Stimulated activated naive CD4-positive, alpha-beta T cell treated with Interleukin-2 at 50 U/mL for 16 hours (primary cell): ENCODE measurements around the gene FREY1.

Source experiments
- DNase-seq: peaks from one replicate; lab custom pipeline; 2025; lab: John Stamatoyannopoulos, UW

The FREY1 gene

DNA sequence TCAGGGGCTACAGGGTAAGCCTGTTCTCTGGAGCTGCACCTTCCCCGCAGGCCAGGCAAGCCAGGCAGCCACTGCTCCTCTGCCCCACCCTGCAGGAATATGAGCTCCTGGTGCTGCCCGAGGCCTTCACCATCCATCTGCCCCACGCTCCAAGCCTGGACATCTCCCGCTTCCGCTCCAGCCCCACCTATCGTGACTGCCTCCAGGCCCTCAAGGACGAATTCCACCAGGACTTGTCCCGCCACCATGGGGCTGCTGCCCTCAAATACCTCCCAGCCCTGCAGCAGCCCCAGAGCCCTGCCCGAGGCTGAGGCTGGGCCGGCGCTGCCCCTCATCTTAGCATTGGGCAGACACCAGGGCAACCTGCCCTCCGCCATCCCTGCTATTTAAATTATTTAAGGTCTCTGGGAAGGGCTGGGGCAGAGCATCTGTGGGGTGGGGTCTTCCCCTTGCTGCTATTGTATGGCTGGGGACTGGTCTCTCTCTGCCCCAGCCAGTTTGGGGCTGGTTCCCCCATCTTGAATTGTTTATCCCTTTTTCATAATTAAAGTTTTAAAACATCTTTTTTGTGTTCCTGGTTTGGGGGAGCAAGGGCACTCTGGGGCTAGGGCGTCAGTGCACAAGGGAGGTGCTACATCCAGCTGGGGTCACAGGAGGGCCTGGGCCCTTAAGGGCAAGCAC, 21.6 kb upstream of the FREY1 start:
- no peak for DNase-seq

DNA sequence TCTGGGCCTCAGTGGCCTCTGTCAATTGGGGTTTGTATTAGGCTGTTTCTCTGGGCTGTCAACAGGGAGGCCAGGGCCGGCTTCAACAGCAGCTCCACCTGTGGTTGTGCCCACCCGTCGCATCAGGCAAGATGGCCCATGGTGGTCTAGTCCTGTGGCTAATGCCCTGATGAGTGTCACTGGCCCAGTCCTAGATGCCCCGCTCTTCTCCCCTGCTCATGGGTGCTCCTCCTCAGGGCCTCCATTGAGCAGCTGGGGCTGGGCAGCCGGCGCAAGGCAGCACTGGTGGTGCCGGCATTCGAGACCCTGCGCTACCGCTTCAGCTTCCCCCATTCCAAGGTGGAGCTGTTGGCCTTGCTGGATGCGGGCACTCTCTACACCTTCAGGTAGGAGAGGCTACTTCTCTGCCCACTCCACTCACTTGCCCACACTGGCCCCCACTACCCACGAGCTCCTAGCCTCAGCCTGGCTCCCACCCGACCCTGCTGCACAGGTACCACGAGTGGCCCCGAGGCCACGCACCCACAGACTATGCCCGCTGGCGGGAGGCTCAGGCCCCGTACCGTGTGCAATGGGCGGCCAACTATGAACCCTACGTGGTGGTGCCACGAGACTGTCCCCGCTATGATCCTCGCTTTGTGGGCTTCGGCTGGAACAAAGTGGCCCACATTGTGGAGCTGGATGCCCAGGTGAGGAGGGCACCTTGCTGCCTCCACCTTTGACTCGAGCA, 20.8 kb upstream of the FREY1 start:
- no peak for DNase-seq

- no peak for DNase-seq
Observed at GRCh38 chr11:45927332-45927683, 20.2 kb upstream of the FREY1 start.

GRCh38 chr11:45926536-45927331, 19.7 kb upstream of the FREY1 start:
- DNase-seq = no peak

- DNase-seq = no peak
Observed at GRCh38 chr11:45926001-45926401, 18.9 kb upstream of the FREY1 start.

DNA sequence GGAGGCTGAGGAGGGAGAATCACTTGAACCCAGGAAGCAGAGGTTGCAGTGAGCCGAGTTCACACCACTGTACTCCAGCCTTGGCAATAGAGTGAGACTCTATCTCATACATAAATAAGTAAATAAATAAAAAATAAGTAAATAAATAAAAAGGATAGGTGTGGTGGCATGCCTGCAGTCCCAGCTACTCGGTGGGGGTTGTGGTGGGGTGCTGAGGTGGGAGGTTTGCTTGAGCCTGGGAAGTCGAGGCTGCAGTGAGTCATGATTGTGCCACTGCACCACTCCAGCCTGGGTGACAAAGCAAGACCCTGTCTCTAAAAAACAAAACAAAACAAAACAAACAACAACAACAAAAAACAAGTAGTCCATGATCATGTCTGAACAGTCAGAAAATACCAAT, 18.5 kb upstream of the FREY1 start:
- DNase-seq = no peak

- DNase-seq = no peak
Observed at GRCh38 chr11:45924927-45925326, 17.9 kb upstream of the FREY1 start.

DNA sequence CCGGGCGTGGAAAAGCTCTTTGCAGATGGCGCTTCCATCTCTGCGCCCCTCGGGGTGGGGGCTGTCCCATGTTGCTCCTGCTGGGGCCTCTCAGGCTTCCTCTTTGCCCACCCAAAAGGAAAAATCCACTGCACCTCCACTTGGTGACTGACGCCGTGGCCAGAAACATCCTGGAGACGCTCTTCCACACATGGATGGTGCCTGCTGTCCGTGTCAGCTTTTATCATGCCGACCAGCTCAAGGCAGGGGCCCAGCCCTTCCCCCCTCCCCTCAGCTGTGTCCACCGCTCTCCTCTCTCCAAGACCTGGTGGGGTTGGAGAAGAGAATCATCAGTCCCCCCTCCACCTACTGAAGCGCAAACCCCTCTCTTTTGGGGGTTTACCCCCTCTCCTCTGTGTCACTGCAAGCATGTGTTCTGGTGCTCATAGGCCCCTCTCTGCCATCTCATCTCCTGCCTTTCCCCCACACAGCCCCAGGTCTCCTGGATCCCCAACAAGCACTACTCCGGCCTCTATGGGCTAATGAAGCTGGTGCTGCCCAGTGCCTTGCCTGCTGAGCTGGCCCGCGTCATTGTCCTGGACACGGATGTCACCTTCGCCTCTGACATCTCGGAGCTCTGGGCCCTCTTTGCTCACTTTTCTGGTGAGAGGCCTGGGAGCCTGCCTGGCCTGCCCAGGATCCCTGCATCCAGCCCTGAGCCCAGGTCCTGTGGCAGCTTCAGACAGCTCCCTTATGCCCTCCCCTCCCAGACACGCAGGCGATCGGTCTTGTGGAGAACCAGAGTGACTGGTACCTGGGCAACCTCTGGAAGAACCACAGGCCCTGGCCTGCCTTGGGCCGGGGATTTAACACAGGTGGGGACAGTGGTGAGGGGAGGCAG, 17.2 kb upstream of the FREY1 start:
- DNase-seq = no peak

DNA sequence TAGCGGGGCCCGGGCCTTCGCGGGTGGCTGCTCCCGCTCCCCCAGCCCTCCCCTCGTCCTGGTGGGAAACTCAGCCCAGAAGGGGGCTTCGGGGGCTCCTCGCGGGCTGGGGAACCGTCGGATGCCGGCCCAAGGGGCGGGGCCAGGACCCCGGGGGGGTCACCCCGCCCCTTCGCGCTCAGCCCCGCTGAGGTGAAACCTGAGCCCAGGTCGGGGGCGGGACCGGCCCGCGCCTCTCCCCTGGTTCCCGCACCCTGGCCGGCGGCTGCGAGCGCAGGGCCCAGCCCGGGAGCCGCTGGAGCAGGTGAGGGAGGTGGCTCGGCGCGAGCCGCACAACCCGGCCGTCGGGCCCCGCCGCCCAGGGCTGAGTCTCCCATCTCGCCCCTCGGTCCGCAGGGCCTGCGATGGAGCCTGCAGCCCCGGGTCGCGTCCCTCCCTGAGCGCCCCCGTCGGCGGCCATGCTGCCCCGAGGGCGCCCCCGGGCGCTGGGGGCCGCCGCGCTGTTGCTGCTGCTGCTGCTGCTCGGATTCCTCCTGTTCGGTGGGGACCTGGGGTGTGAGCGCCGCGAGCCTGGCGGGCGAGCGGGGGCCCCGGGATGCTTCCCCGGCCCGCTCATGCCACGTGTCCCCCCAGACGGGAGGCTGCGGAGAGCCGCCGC, 15.5 kb upstream of the FREY1 start, which contains the start of gene LARGE2:
TSS of gene LARGE2 (plus strand) at position 232 of the 658 bp plus-strand sequence. CDS start at position 459, 227 bp downstream.
- DNase-seq = no peak

- DNase-seq = no peak
Observed at GRCh38 chr11:45921561-45922424, 14.7 kb upstream of the FREY1 start.

DNA sequence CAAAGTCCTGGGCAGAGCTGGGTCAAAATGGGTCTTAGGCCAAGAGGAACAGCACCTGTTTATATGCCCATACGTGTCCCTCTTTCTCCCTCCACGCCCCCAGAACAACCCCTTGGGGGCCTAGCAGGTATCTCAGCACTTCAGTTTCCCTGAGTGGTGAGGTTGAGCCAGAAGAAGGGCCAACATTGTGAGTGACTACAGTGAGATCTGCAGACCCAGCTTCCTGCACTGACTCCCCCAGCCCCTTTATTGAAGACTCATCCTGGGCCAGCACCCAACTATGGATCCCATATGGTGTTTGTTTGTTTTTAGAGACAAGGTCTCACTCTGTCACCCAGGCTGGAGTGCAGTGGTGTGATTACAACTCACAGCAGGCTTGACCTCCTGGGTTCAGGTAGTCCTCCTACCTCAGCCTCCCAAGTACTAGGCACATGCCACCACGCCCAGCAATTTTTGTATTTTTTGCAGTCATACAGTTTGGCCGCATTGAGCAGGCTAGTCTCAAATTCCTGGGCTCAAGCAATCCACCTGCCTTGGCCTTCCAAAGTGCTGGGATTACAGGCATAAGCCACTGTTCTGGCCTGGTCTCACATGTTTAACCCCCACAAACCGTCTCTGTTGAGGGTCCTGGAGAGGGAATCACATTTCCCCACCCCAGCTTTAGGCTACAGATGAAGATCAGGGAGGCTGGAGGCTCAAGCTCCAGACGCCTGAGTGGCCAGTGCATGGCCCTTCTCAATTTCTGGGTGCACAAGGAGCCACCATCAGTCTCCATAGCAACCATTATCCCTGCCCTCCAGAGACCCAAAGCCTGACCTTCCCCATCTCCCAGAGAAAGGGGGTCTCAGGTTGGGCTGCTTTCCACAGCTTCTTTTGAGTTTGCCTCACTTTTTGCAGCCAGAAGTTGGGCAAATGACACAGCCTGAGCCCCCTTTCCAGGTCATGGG, 13.7 kb upstream of the FREY1 start:
- no peak for DNase-seq

- DNase-seq = no peak
Observed at GRCh38 chr11:45919806-45920530, 12.9 kb upstream of the FREY1 start.

GRCh38 chr11:45918962-45919675, 12.0 kb upstream of the FREY1 start:
- DNase-seq = no peak

GRCh38 chr11:45918331-45918941, 11.4 kb upstream of the FREY1 start:
- DNase-seq = peak; percentile 67

GRCh38 chr11:45917623-45918330, 10.7 kb upstream of the FREY1 start, which contains the start of gene PEX16:
Gene PEX16, minus strand, starts transcription at chr11:45917877. Its CDS starts 66 bp downstream, at chr11:45917811.
- peak; percentile 97 for DNase-seq

DNA sequence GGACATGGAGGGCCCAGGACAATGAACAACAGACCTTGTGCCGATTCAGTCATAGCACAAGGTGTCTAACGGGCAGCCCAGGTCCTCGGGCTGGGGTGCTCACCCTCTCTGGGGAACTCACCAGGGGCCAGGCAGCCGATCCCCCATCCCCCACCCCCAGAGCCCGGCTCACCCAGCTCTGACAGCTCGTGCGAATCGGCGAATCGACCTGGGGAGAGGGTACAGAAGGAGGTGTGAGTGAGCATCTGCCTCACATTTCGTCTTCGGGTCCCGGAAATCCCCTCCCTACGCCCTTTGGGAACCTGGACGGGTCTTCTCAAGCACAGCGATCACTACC, 10.2 kb upstream of the FREY1 start:
- peak; percentile 46 for DNase-seq

- no peak for DNase-seq
Observed at GRCh38 chr11:45915446-45915845, 8.4 kb upstream of the FREY1 start.
